Measurements from ENCODE around the gene ATP11A. TPM values are rescaled to one million over a fixed set of nuclear protein-coding genes. Genes with fewer than 3 reads are reported as not detected.
A peak's percentile ranks its signal among the peaks of the same experiment; 100 is the strongest.

ATP11A gene
- total RNA-seq, 1 donor from 2014 or later, result 11.5 TPM

- peaks cover 21 to 23% (median 21%) of the 10 kb centered on the region in 3 donors for H3K36me3 ChIP-seq (ENCODE audit: control insufficient read depth in 3 of 3, insufficient read depth in 3 of 3, low read length in 3 of 3)
- no peak overlapping the region for H3K27ac ChIP-seq (ENCODE audit: low read depth, low read length)
- no peak overlapping the region for H3K9ac ChIP-seq (ENCODE audit: low read depth in 1 of 3, low read length in 3 of 3)
- H3K4me1 ChIP-seq (ENCODE audit: control insufficient read depth in 3 of 3, insufficient read depth in 3 of 3, low read length in 3 of 3), result peaks cover 0 to 9% (median 4%) of the 10 kb centered on the region in 3 donors
- no peaks in the 10 kb centered on the region for H3K9me3 ChIP-seq (ENCODE audit: control insufficient read depth in 3 of 3, low read length in 3 of 3)
- H3K27me3 ChIP-seq (ENCODE audit: control insufficient read depth in 3 of 3, insufficient read depth in 3 of 3, low read length in 3 of 3), result peaks cover 0 to 19% (median 17%) of the 10 kb centered on the region in 3 donors
- peak overlapping the region in 1 of 3 donors; percentile 13 for H3K4me3 ChIP-seq (ENCODE audit: low read length in 3 of 3)
These were observed 195.5 kb downstream of the ATP11A start for GRCh38 chr13:112885242-112885781.

GRCh38 chr13:112885782-112886268, 196.0 kb downstream of the ATP11A start:
- peak overlapping the region in 1 of 3 donors; percentile 33 for H3K9ac ChIP-seq (ENCODE audit: low read depth in 1 of 3, low read length in 3 of 3)
- H3K4me1 ChIP-seq (ENCODE audit: control insufficient read depth in 3 of 3, insufficient read depth in 3 of 3, low read length in 3 of 3), result peaks cover 0 to 9% (median 4%) of the 10 kb centered on the region in 3 donors
- no peak overlapping the region for H3K27ac ChIP-seq (ENCODE audit: low read depth, low read length)

GRCh38 chr13:112887151-112887550, 197.3 kb downstream of the ATP11A start:
- H3K4me3 ChIP-seq (ENCODE audit: low read length in 3 of 3), result no peak overlapping the region
- H3K9me3 ChIP-seq (ENCODE audit: control insufficient read depth in 3 of 3, low read length in 3 of 3), result no peaks in the 10 kb centered on the region
- peaks cover 10 to 37% (median 35%) of the 10 kb centered on the region in 3 donors for H3K27me3 ChIP-seq (ENCODE audit: control insufficient read depth in 3 of 3, insufficient read depth in 3 of 3, low read length in 3 of 3)
- H3K9ac ChIP-seq (ENCODE audit: low read depth in 1 of 3, low read length in 3 of 3), result no peak overlapping the region
- no peak overlapping the region for H3K27ac ChIP-seq (ENCODE audit: low read depth, low read length)
- peaks cover 0 to 9% (median 4%) of the 10 kb centered on the region in 3 donors for H3K4me1 ChIP-seq (ENCODE audit: control insufficient read depth in 3 of 3, insufficient read depth in 3 of 3, low read length in 3 of 3)
- H3K36me3 ChIP-seq (ENCODE audit: control insufficient read depth in 3 of 3, insufficient read depth in 3 of 3, low read length in 3 of 3), result peaks cover 6 to 13% (median 11%) of the 10 kb centered on the region in 3 donors

More at GRCh38 chr13:112885782-112886268, 196.0 kb downstream of the ATP11A start:
- Histone ChIP-seq H3K4me3 (ENCODE audit: low read length in 3 of 3) (peak overlapping the region in 1 of 3 donors; percentile 49), H3K9me3 (ENCODE audit: control insufficient read depth in 3 of 3, low read length in 3 of 3) (no peaks in the 10 kb centered on the region), H3K36me3 (ENCODE audit: control insufficient read depth in 3 of 3, insufficient read depth in 3 of 3, low read length in 3 of 3) (peaks cover 16 to 18% (median 17%) of the 10 kb centered on the region in 3 donors), H3K27me3 (ENCODE audit: control insufficient read depth in 3 of 3, insufficient read depth in 3 of 3, low read length in 3 of 3) (peaks cover 0 to 24% (median 22%) of the 10 kb centered on the region in 3 donors)

DNA sequence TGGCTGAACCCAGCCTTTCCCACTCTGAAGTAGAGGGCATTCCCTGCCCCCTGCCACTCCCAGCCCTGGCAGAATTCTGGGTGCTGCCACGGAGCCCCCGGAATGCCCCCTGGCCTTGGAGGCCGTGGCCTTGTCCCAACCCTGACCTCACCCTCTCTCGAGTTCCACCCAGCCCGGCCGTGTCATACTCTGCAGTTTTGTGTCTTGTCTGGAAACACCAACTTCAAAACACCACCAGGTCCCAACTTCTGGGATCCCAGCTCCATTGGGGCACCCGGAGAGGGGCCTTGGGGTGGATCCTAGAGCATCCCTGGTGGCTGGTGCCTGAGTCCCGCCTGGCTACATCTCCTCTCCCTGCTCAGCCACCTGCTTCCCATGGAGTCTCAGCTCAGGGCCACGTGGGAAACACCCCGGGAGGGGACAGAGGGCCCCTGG, 197.7 kb downstream of the ATP11A start:
- Histone ChIP-seq H3K9me3 (ENCODE audit: control insufficient read depth in 3 of 3, low read length in 3 of 3) (no peaks in the 10 kb centered on the region), H3K27me3 (ENCODE audit: control insufficient read depth in 3 of 3, insufficient read depth in 3 of 3, low read length in 3 of 3) (peaks cover 13 to 40% (median 40%) of the 10 kb centered on the region in 3 donors), H3K4me3 (ENCODE audit: low read length in 3 of 3) (no peak overlapping the region), H3K27ac (ENCODE audit: low read depth, low read length) (no peak overlapping the region), H3K36me3 (ENCODE audit: control insufficient read depth in 3 of 3, insufficient read depth in 3 of 3, low read length in 3 of 3) (peaks cover 3 to 9% (median 7%) of the 10 kb centered on the region in 3 donors), H3K9ac (ENCODE audit: low read depth in 1 of 3, low read length in 3 of 3) (no peak overlapping the region), H3K4me1 (ENCODE audit: control insufficient read depth in 3 of 3, insufficient read depth in 3 of 3, low read length in 3 of 3) (peaks cover 0 to 9% (median 6%) of the 10 kb centered on the region in 3 donors)

- H3K27me3 ChIP-seq (ENCODE audit: control insufficient read depth in 3 of 3, insufficient read depth in 3 of 3, low read length in 3 of 3), result peaks cover 22 to 48% (median 47%) of the 10 kb centered on the region in 3 donors
- no peaks in the 10 kb centered on the region for H3K9me3 ChIP-seq (ENCODE audit: control insufficient read depth in 3 of 3, low read length in 3 of 3)
- H3K4me1 ChIP-seq (ENCODE audit: control insufficient read depth in 3 of 3, insufficient read depth in 3 of 3, low read length in 3 of 3), result peaks cover 2 to 9% (median 8%) of the 10 kb centered on the region in 3 donors
- H3K4me3 ChIP-seq (ENCODE audit: low read length in 3 of 3), result no peak overlapping the region
- H3K27ac ChIP-seq (ENCODE audit: low read depth, low read length), result no peak overlapping the region
- no peak overlapping the region for H3K9ac ChIP-seq (ENCODE audit: low read depth in 1 of 3, low read length in 3 of 3)
- H3K36me3 ChIP-seq (ENCODE audit: control insufficient read depth in 3 of 3, insufficient read depth in 3 of 3, low read length in 3 of 3), result peaks cover 3 to 5% (median 4%) of the 10 kb centered on the region in 3 donors
These were observed 198.6 kb downstream of the ATP11A start for GRCh38 chr13:112888238-112889111.

- Histone ChIP-seq H3K9me3 (ENCODE audit: control insufficient read depth in 3 of 3, low read length in 3 of 3) (no peaks in the 10 kb centered on the region), H3K9ac (ENCODE audit: low read depth in 1 of 3, low read length in 3 of 3) (no peak overlapping the region), H3K27ac (ENCODE audit: low read depth, low read length) (no peak overlapping the region), H3K36me3 (ENCODE audit: control insufficient read depth in 3 of 3, insufficient read depth in 3 of 3, low read length in 3 of 3) (peaks cover 3 to 5% (median 4%) of the 10 kb centered on the region in 3 donors), H3K4me1 (ENCODE audit: control insufficient read depth in 3 of 3, insufficient read depth in 3 of 3, low read length in 3 of 3) (peaks cover 5 to 15% (median 14%) of the 10 kb centered on the region in 3 donors), H3K4me3 (ENCODE audit: low read length in 3 of 3) (no peak overlapping the region), H3K27me3 (ENCODE audit: control insufficient read depth in 3 of 3, insufficient read depth in 3 of 3, low read length in 3 of 3) (peaks cover 27 to 54% (median 53%) of the 10 kb centered on the region in 3 donors)
These were observed 199.8 kb downstream of the ATP11A start for GRCh38 chr13:112889351-112890290.

- Histone ChIP-seq H3K4me3 (ENCODE audit: low read length in 3 of 3) (no peak overlapping the region), H3K27me3 (ENCODE audit: control insufficient read depth in 3 of 3, insufficient read depth in 3 of 3, low read length in 3 of 3) (peaks cover 36 to 63% (median 62%) of the 10 kb centered on the region in 3 donors), H3K4me1 (ENCODE audit: control insufficient read depth in 3 of 3, insufficient read depth in 3 of 3, low read length in 3 of 3) (peaks cover 14 to 23% (median 21%) of the 10 kb centered on the region in 3 donors), H3K27ac (ENCODE audit: low read depth, low read length) (no peak overlapping the region), H3K36me3 (ENCODE audit: control insufficient read depth in 3 of 3, insufficient read depth in 3 of 3, low read length in 3 of 3) (no peaks in the 10 kb centered on the region), H3K9me3 (ENCODE audit: control insufficient read depth in 3 of 3, low read length in 3 of 3) (no peaks in the 10 kb centered on the region), H3K9ac (ENCODE audit: low read depth in 1 of 3, low read length in 3 of 3) (no peak overlapping the region)
These were observed 200.7 kb downstream of the ATP11A start for GRCh38 chr13:112890316-112891145.

GRCh38 chr13:112891477-112892401, 201.9 kb downstream of the ATP11A start:
- H3K4me1 ChIP-seq (ENCODE audit: control insufficient read depth in 3 of 3, insufficient read depth in 3 of 3, low read length in 3 of 3), result peaks cover 12 to 19% (median 16%) of the 10 kb centered on the region in 3 donors
- no peak overlapping the region for H3K9ac ChIP-seq (ENCODE audit: low read depth in 1 of 3, low read length in 3 of 3)
- H3K27ac ChIP-seq (ENCODE audit: low read depth, low read length), result no peak overlapping the region
- no peaks in the 10 kb centered on the region for H3K36me3 ChIP-seq (ENCODE audit: control insufficient read depth in 3 of 3, insufficient read depth in 3 of 3, low read length in 3 of 3)
- H3K4me3 ChIP-seq (ENCODE audit: low read length in 3 of 3), result no peak overlapping the region
- H3K9me3 ChIP-seq (ENCODE audit: control insufficient read depth in 3 of 3, low read length in 3 of 3), result no peaks in the 10 kb centered on the region
- H3K27me3 ChIP-seq (ENCODE audit: control insufficient read depth in 3 of 3, insufficient read depth in 3 of 3, low read length in 3 of 3), result peaks cover 49 to 74% (median 74%) of the 10 kb centered on the region in 3 donors

Measured in skeletal muscle tissue (tissue), 4 donors.